Activated CD4-positive, alpha-beta T cell treated with anti-CD3 and anti-CD28 coated beads for 48 hours (primary cell): ENCODE results near the gene RIN3.

Source experiments
- DNase-seq: peaks from one replicate; pipeline ENCODE4 v3.0.0-alpha.2; 2020

RIN3 gene

DNA sequence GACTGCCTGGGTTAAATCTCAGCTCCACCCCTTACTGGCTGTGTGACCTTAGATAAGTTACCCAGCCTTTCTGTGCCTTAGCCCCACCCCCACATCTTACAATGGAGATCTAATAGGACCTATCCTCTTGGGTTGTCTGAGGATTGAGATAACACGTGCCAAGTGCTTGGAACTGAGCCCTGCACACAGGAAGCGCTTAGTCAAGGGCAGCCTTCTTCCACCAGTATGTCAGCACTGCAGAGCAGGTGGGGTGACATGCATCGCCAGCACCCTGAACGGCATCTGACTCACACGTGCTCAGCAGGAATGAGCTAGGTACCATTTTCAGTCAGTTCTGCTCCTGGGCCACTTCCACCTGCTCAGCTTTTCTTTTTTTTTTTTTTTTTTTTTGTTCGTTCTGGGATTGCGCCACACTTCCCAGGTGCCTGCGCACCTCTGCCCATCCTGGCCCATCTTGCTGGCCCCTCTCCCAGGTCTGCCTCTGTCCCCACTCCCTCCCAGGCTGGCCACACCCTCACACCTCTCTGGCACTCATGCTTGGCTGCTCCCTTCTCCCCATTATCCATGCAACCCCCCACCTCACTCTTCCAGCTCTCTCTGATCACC, 215.3 kb downstream of the RIN3 start:
- peak; percentile 81 for DNase-seq

DNA sequence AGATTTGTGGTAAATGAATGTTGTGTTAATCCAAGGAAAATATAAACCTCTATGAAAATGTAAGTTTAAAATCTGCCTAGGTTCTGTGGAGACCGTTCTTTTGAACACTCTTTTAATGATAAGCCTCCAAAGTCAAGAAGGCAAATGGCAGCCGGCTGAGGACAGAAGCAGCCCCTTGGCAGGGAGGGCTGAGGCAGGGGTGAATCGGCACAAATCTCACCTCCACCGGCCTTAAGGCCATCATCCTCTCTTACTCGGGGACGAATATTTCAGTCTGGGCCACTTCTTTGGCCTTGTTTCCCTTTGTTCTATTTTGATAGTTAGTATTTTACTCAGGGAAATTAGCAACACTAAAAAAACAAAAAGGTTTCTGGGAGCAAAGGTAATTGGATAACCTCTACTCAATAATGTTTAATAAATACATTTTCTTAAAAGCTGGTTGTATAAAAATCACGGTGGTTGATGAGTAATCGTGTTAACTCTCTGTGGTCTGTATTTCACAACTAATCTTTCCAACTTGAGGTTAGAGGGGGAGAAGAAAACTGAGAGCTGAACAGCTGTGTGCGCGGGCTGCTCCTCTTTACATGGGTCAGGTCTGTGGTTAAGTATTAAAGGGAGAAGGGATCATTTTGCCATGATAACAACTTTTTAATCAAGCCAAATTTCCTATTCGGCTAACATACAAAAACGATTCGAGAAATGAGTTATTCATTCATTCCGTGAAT, 216.2 kb downstream of the RIN3 start:
- DNase-seq = peak; percentile 57

DNA sequence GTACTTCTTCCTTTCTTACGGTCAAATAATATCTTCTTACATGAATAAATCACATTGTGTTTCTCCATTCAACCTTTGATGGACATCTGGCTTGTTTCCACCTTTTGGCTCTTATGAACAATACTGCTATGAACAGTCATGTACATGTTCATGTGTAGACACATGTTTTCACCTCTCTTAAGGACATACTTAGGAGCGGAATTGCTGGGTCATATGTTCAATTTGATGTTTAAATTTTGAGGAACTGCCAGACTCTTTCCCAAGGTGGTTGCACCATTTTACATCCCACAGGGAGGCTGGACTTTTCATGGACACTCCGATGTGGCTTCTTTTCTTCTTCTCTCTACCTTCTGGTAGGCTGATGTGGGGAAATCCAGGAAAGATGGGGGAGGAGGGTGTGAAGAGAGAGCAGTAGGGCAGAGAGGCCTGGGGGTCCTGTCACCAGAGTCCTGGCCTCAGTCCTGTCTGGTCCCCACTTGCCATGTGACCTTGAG, 218.1 kb downstream of the RIN3 start:
- no peak for DNase-seq

DNA sequence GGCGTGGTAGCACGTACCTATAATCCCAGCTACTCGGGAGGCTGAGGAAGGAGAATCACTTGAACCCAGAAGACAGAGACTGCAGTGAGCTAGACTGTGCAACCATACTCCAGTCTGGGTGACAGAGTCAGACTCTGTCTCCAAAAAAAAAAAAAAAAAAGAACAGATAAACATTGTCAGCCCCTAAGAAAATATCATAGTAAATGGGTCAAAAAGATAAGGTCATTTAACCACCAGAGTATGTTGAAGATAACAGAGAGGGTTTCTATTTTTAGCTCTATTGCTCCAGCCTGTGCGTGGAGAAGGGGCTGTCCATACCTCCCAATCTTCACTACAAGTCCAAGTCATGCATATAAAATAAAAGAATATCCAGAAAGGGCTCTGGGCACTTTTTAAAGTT, 219.4 kb downstream of the RIN3 start:
- no peak for DNase-seq

DNA sequence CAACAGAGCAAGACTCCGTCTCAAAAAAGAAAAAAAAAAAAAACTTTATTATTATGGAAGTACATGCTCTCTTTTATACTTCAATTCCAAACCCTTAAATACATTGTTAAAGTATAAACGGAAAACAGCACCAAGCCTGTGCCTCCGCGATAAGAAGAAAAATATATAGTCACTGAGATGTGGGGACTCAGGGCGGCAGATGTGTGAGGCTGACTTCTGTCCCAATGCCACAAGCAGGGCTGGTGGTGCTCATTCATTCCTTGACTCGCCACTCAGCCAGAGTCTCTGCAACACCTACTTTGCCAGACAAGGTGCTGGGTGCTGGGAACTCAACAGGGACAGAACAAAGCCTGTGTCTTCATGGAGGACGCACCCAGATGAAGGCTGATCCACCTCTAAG, 221.0 kb downstream of the RIN3 start:
- no peak for DNase-seq

DNA sequence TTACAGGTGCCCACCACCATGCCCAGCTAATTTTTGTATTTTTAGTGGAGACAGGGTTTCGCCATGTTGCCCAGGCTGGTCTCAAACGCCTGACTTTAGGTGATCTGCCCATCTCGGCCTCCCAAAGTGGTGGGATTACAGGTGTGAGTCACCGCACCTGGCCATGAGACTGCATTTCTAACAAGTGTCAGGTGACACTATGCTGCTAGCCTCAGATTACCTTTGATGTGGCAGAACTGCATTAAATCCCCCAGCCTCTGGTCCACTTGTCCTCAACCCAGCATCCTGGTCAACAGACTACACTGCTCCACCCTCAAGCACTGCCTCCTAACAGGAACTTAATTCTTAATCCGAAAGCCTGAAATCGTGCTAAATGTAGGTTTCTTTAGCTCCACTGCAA, 221.8 kb downstream of the RIN3 start:
- DNase-seq = no peak

DNA sequence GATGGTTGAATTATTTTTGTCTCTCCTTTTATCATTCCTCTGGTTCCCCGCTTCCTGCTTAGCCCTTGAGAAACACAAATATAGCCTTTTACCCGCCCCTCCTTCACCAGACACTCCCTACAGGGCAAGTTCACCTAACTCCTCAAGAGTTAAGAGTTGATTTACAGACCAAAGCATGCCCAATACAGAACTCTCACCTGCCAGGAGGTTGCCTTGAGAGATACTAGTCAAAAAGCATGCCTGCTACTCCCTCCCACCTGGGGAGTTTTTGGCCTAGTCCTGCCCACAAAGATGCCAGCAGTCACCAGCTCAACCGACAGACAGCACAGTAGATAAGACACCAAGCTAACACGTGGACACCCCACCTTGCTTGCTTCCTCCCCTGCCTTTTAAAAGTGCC, 223.6 kb downstream of the RIN3 start:
- no peak for DNase-seq

DNA sequence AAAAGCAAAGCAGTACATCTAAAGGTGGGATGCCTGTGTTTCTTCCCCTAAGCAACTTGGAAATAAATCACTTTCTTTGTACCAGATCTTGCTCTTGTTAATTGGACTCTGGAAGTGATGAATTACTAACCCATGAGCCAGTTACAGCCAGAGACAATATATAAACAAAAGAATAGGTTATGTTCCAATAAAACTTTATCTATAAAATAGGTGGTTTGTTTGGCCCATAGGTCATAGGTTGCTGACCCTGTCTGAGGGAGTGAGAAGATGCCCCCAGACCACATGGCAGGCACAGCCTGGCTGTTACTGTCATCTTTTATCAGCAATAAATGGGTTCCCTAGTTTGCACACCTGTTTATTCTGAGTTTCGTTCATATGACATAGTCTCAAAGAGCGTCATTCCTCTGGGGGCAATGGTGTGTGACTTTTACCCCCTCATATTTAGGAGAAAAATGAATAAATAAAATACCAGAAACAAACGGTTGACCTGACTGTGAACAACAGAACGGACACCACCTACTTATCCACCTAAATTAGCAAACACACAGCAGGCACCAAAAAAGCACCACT, 224.1 kb downstream of the RIN3 start:
- no peak for DNase-seq
